ENCODE results near the gene COG2.

The COG2 gene

GRCh38 chr1:230707732-230708630 lies 65.7 kb downstream of the COG2 start:
- DNase-seq (ENCODE audit: extremely low read depth, low read depth), result no peak
- TF ChIP-seq CTCF (IDR thresholded peaks at IDR 0.05; ENCODE audit: low read depth, low read length, missing control alignments), result no peak
- H3K4me3 ChIP-seq (replicated peaks; ENCODE audit: low read depth, low read length), result no peak overlapping the region

- no peak for TF ChIP-seq CTCF (IDR thresholded peaks at IDR 0.05; ENCODE audit: low read depth, low read length, missing control alignments)
- no peak for DNase-seq (ENCODE audit: extremely low read depth, low read depth)
- H3K4me3 ChIP-seq (replicated peaks; ENCODE audit: low read depth, low read length), result no peak overlapping the region
Observed at GRCh38 chr1:230708631-230709580, 66.6 kb downstream of the COG2 start.

- H3K4me3 ChIP-seq (replicated peaks; ENCODE audit: low read depth, low read length), result no peak overlapping the region
- no peak for DNase-seq (ENCODE audit: extremely low read depth, low read depth)
- TF ChIP-seq CTCF (IDR thresholded peaks at IDR 0.05; ENCODE audit: low read depth, low read length, missing control alignments), result no peak
Observed at GRCh38 chr1:230709619-230710542, 67.6 kb downstream of the COG2 start.

GRCh38 chr1:230710543-230710904 lies 68.2 kb downstream of the COG2 start:
- H3K4me3 ChIP-seq (replicated peaks; ENCODE audit: low read depth, low read length), result no peak overlapping the region
- TF ChIP-seq CTCF (IDR thresholded peaks at IDR 0.05; ENCODE audit: low read depth, low read length, missing control alignments), result no peak
- no peak for DNase-seq (ENCODE audit: extremely low read depth, low read depth)

- no peak for TF ChIP-seq CTCF (IDR thresholded peaks at IDR 0.05; ENCODE audit: low read depth, low read length, missing control alignments)
- no peak overlapping the region for H3K4me3 ChIP-seq (replicated peaks; ENCODE audit: low read depth, low read length)
- no peak for DNase-seq (ENCODE audit: extremely low read depth, low read depth)
Observed at GRCh38 chr1:230711245-230711644, 69.0 kb downstream of the COG2 start.

- no peak for TF ChIP-seq CTCF (IDR thresholded peaks at IDR 0.05; ENCODE audit: low read depth, low read length, missing control alignments)
- H3K4me3 ChIP-seq (replicated peaks; ENCODE audit: low read depth, low read length), result no peak overlapping the region
- no peak for DNase-seq (ENCODE audit: extremely low read depth, low read depth)
Observed at GRCh38 chr1:230712470-230712942, 70.2 kb downstream of the COG2 start.
